Stimulated activated CD8-positive, alpha-beta memory T cell treated with anti-CD3 and anti-CD28 coated beads, Interleukin-2, amount 100 ng/mL, for 1 hour (primary cell): Measurements from ENCODE around the gene KCNH1.

Experiments used
- DNase-seq, 2 donors: peaks; one replicate each; pipeline ENCODE4 v3.0.0-alpha.2; 2020; ENCODE audit warnings: low read depth in 2 of 2

KCNH1 gene

DNA sequence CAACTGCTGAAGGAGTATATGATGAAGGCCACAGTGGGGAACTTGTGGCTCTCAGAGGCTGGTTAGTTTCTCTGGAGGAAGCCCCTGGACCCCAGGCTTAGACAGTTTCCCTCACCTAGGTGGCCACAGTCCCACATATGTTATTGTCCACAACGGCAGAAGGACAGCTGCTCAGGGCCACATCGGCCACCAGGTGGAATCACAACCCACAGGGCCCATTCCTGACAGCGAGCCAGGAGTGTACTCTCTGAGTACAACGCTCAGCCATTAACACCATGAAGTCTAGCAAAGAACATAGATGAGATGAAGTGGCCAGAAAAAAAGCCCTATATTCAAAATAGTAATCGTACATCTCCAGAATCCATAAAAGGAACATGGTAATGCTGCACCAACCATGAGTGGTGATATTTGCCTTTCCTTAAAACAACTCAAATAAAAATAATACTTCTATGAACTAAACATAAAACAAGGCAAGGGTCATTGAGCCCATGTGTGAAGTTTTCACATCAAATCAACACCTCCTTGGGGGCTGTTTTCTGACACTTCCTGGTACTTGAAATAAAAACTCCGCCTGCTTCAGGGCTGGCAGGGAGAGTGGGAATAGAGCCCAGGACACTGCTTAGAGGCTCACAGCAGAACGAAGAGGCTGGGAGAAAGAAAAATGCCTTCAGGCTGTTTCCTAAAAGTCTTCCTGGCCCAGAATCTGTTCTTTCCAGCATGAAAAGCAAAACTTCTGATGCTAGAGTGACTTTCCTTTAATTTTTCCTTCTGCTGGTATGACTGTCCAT is 421.9 kb downstream of the KCNH1 start:
- no peak for DNase-seq

GRCh38 chr1:210709701-210710100 is 424.2 kb downstream of the KCNH1 start:
- DNase-seq, result no peak

DNA sequence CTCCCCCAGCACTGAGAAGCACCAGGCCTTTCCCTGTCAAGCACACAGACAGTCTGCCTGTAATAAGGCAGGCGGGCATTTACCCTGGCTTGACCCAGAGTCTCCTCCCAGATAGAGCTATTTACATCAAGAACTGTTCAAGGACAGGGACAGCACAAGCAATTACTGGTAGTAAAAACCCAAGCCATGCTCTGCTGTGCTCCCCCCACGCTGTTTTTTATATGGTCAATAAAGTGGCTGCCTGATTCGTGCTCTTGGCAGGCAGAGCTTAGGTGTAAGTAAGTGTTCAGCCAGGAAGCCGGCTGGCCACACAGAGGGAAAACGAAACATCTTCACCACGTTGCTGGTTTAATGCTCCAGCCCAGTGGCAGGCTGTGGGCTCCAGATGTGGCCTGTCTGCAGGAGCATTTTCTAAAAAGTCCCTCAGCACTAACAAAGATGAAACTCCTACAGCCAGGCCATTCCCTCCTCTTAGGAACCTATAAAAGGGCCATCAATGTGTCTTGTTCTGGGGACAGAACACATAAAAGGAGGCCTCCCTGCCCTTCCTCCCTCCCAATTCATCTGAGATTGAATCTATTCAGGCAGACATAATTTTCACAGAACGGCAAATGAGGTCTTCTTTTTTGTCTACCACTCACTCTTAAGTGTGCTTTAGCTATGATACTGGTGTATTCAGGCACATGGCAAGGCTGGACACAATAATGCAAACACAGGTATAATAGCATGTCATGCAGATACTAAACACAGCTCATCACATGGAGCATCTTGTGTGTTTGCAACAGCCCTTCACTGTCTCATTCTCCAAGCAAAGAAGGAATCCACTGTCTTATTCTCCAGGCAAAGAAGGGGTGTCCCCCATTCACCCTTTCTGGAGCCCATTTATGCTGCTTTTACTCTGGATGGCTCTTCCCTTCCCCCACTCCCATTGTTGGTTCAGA is 426.4 kb downstream of the KCNH1 start:
- no peak for DNase-seq

DNA sequence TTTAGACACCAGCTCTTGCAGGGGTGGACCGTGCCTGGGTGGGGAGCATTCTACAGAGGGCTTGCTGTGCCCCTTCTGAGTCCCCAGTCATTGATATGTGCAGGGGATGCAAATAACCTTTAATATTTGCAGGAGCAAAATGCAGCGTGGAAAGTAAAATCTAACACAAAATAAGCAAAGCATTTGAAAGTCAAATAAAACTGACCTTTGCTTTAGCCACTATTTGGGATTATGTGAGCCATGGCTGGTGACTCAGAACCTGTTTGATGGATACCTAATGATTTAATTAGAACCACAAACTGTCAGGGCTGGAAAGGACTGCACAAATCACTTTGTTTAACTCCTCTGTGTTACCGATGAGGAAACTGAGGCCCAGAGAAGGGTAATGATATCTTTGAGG is 427.7 kb downstream of the KCNH1 start:
- DNase-seq, result no peak

GRCh38 chr1:210705086-210705485 is 428.9 kb downstream of the KCNH1 start:
- DNase-seq, result no peak

DNA sequence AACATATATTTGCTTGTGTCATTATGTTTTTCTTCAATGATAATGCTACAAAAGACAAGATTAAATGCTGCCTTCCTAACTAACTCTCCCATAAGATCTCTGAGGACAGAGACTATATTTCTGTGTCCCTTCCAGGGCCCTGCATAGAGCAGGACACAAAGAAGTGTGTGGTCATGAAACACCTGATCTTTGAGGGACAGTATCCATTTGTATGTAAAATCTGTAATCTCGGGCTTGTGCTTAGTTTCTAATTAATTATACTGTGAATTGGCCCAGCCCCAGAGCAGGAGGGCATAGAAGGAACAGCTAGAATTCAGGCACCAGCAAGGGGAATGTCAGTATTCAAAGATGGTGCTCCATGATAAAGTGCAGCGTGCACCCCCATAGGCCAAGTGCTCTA is 430.4 kb downstream of the KCNH1 start:
- DNase-seq, result no peak

GRCh38 chr1:210702506-210702905 is 431.4 kb downstream of the KCNH1 start:
- no peak for DNase-seq

DNA sequence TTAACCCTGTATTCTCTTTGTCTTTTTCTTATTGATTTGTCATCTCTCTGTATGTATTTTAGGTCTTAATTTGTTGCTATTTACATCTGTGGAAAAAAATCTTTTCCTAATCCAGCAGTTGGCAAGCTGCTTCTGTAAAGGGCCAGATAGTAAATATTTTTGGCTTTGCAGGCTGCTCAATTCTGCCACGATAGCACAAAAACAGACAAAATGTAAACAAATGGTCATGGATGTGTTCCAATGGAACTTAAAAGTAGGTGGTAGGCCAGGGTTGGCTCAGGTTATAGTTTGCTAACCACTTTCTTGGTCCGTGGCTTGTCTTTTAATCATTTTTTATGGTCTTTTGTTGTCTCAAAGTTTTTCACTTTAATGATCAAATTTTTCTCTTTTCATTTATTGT is 433.4 kb downstream of the KCNH1 start:
- no peak for DNase-seq

GRCh38 chr1:210700083-210700482 is 433.9 kb downstream of the KCNH1 start:
- DNase-seq, result no peak

GRCh38 chr1:210698661-210699060 is 435.3 kb downstream of the KCNH1 start:
- DNase-seq, result no peak

DNA sequence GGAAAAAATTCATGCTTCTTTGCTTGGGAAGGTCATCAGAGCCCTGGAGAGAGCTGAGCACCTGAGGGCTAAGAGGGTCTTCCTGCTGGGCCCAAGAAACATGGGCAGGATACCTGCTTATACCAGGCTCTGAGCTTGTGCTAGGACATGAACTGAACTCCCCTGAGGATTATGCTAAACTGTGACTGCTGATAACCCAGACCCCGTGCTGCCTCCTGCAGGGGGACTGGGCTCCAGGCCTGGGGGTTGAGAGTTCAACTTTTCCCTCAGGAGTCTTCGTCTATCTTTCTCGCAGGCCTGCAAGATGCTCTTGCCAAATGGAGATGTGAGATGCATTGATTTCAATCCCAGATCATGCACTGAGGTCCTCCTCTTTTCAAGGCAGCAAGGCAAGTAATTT is 436.8 kb downstream of the KCNH1 start:
- DNase-seq, result no peak

DNA sequence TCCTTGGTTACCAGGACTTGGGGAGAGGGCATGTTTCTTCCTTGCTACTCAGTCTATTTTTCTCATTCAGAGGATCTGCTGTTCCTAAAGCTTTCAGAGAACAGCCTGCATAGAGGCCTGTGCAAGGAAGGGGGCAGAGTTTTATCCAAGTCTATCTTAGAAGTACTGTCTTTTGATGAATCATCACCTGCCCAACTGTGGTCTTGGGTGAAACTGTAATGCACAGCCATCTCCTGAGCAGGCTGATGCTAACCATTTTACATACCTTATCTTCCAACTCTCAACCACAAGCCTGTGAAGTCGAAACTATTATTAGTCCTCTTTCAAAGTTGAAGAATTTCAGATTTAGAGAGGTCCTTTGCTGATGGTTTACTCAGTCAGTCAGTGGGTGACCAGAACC is 437.2 kb downstream of the KCNH1 start:
- DNase-seq, result no peak

GRCh38 chr1:210695026-210695425 is 438.9 kb downstream of the KCNH1 start:
- no peak for DNase-seq

- DNase-seq, result no peak
Measured at GRCh38 chr1:210692796-210693195, 441.2 kb downstream of the KCNH1 start.

DNA sequence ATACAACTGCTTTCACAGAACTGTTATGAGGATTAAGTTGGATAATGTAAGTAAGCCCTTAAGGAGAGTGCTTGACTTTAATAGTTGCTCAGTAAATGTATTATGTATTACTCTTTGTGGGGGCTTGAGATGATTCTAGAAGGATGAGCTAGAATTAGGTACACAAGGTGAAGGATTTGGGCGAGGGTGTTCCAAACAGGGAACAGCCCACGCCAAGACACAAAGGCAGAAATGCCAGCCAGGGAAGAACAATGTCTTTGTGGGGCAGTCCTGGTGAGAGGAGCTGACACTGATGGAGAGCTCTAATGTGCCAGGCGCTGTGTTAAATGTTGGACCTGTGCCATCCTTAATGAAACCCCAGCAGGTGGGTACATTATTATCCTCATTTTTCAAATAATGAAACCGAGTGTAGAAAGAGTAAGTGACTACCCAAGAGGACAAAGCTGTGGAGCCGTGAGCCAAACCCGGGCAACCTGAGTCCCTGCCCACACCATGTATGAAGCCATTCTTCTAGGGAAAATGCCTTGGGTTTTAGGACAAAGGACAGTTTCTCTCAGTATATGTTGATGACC is 442.8 kb downstream of the KCNH1 start:
- DNase-seq, result no peak

DNA sequence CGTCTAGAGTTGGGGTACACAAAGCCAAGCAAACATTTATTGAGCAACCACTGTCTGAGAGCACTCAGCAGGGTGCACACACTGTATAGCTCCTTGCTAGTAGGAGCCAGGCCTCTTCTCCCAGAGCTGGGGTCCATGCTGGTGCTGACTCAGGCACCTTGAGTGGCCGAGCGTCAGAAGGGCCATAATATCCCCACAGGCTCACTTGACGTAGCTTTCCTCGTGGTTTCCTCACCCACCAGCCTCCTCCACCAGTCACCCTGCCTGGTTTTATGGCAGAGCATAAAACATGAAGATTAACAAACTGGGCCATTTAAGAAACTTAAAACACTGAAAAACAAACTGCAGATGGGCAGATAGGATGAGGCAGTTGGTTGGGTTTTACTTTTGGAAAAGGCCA is 443.7 kb downstream of the KCNH1 start:
- no peak for DNase-seq

DNA sequence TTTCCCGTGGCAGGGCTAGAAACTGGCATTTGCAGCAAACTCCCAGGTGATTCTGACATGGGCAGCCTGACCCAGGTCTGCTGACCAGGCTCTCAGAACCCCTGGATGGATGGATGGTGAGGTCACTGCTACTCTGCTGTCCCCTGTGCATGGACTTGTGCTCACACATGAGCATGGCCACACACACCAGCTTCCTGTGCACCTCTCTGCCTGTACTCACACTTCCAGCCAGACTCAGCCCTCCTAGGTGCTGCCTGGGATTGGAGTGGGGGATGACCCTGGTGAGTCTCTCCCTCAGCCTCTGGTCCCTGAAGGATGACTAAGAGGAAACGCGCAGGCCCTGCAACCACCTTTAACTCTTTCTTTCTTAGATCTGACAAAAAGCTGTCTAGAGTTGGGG is 444.1 kb downstream of the KCNH1 start:
- no peak for DNase-seq

DNA sequence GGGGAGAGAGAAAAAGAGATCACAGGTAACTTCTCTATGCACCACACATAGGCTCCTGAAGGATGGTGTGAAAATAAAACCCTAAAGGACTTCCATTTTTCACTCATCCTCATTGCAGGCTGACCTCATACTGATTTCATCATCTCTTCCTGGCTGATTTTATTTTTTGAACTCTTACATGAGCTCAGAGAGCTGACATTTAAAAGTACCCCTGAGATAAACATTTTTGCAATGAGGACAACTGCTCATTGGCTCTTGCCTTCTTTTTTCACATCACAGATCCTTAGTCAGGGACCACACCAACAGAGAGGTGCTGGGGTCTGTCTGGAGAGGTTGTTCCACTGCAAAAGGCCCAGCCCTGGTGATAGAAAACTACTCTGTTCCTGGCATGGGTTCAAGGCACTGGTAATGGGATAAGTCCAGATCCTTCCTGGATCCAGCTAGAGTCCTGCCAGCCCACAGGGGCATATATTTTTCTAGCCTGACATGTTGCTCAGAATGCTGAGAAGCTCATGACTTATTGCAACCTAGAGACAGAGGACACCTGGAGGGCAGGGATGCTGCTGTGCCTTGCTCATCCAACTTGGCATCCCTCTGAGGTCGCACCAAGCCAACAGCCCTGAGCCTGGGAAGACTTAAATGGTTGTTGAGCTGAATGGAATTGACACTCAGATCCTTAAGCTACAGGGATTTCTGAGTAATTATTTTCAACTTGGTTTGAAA is 445.3 kb downstream of the KCNH1 start:
- no peak for DNase-seq

GRCh38 chr1:210687582-210688279 is 446.2 kb downstream of the KCNH1 start:
- no peak for DNase-seq

- DNase-seq, result no peak
Measured at GRCh38 chr1:210686841-210687240, 447.1 kb downstream of the KCNH1 start.

DNA sequence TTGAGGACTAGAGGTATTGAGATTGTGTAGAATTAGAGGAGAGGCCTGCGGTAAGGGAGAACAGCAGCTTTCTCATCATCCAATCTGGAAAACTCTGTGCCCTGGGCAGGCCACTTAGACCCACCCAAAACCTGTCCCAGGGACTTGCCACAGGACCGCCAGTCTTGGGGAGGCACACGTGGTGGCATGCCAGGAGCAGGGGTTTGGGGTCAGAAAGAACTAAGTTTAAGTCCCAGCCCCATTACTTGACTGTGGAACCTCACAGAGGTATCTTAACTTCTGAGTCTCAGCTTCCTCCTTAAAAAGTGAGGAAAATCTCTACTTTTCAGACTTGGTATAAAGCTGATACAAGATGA is 448.7 kb downstream of the KCNH1 start:
- no peak for DNase-seq
